Heart left ventricle (tissue), 16 donors: Measurements from ENCODE around the gene BTRC. TPM values are rescaled to one million over a fixed set of nuclear protein-coding genes. Genes with fewer than 3 reads are reported as not detected.
"Not testable (repeated sequence)": the region's sequence is repeated elsewhere in the genome, so short reads cannot be mapped to it uniquely, and the experiment has no call there.

ENCODE experiments used
- ATAC-seq, 4 donors: fragments of 200-7000 bp; cut with Tn5 transposase; one replicate each; pipeline ENCODE4 v1.9.1; 2020 to 2022; ENCODE audit warnings: moderate library complexity in 4 of 4, mild to moderate bottlenecking in 3 of 4, moderate number of reproducible peaks in 1 of 4
- DNase-seq, 5 donors: peaks; one replicate each; pipeline ENCODE4 v3.0.0-alpha.2; 2020
- H3K27ac ChIP-seq, 12 donors: fragments of 200-600 bp; sonication (generic) in 4 of 12; one replicate each; pipeline versions ENCODE4 v1.5.0 to v1.8.0; 2016 to 2022; ENCODE audit warnings: mild to moderate bottlenecking in 2 of 12
- H3K27me3 ChIP-seq, 9 donors: fragments of 200-600 bp; sonication (generic) in 2 of 9; one replicate each; pipeline versions ENCODE4 v1.5.1 to v1.8.0; 2016 to 2022; ENCODE audit warnings: mild to moderate bottlenecking in 3 of 9
- H3K36me3 ChIP-seq, 9 donors: fragments of 200-600 bp; sonication (generic) in 2 of 9; one replicate each; pipeline versions ENCODE4 v1.5.0 to v1.8.0; 2018 to 2022; ENCODE audit warnings: mild to moderate bottlenecking in 2 of 9
- H3K4me1 ChIP-seq, 12 donors: fragments of 200-600 bp; sonication (generic) in 4 of 12; one replicate each; pipeline versions ENCODE4 v1.5.0 to v1.8.0; 2016 to 2022; ENCODE audit warnings: mild to moderate bottlenecking in 3 of 12
- H3K4me3 ChIP-seq, 12 donors: fragments of 200-600 bp; sonication (generic) in 4 of 12; one replicate each; pipeline versions ENCODE4 v1.5.0 to v1.8.0; 2017 to 2022; ENCODE audit warnings: mild to moderate bottlenecking in 9 of 12, moderate library complexity in 4 of 12
- H3K9me3 ChIP-seq, 12 donors: fragments of 200-600 bp; sonication (generic) in 4 of 12; one replicate each; pipeline versions ENCODE4 v1.5.0 to v1.8.0; 2016 to 2022; ENCODE audit warnings: mild to moderate bottlenecking in 1 of 12
- CTCF ChIP-seq, 12 donors: fragments of 200-600 bp; sonication (generic) in 4 of 12; IDR thresholded peaks; one replicate each; pipeline versions ENCODE4 v1.5.0 to v1.8.0; 2018 to 2022; ENCODE audit warnings: antibody characterized with exemption in 12 of 12, mild to moderate bottlenecking in 5 of 12
- POLR2A ChIP-seq, 2 donors: fragments of 450-650 bp; IDR thresholded peaks; one replicate each; pipeline ENCODE4 v1.6.1; 2017; ENCODE audit warnings: antibody characterized with exemption in 2 of 2, mild to moderate bottlenecking in 2 of 2, moderate library complexity in 2 of 2
- WGBS, 4 donors: extraction: QIAGEN DNeasy Blood & Tissue Kit in 2 of 4; methylation state at CpG; one replicate each; pipeline versions ENCODE4 v1.1.5 to v1.1.7; 2013 to 2018; 5-methylcytosine and 5-hydroxymethylcytosine counted together
- intact Hi-C, 10 donors: fragments of 100-400 bp; cut with DNase I; formaldehyde crosslinking; loops; one replicate each; pipeline versions ENCODE4 v1.11.1 to v1.14.2; 2022
- polyA plus RNA-seq, 2 donors: library from polyadenylated mRNA; stranded (reverse); fragments of 200-250 nt; gene quantifications; one replicate each; pipeline ENCODE4 v1.2.3, GENCODE V29; 2013
- total RNA-seq, 9 donors: library from RNA; depleted of rRNA in 2 of 9; stranded (reverse); fragments of >200 nt in 2 of 9; fragmentation: NEBNext Ultra II Directional in 3 of 9; extraction: Animal tissue kit (Norgen Biotek cat#: 25700) in 3 of 9; gene quantifications; one replicate each; pipeline versions ENCODE4 v1.1.0 to v1.2.4, GENCODE V29; 2016 to 2023
- donor health status: ischemic (EF 13 %, LVEDD 7.1; RV severe dilation, severe dysfunction).
- donor health status: healthy with polysubstance abuse.
- donor health status: DM: no; HTN: yes; CAD: no.
- donor health status: DM: no; HTN: no; CAD: no.
- donor health status: ischemic (EF 25% LVEDD 6.9; RV normal size, moderate dysfunction).
- donor health status: ischemic (EF 25% LVEDD 5.7; RV mildly dilated, moderate dysfunction).
- donor health status: healthy.
- donor health status: DM: yes; HTN: yes; CAD: no.
- donor health status: ischemic (EF 35%, LVEDD 5.7; RV mildly dilated, moderate dysfunction).
- donor health status: nonischemic (EF 11% LVEDD 7.7; RV severe dilation, severe dysfunction).
- donor health status: DM: yes; HTN: yes; CAD: no.
- donor health status: PGD.
- donor health status: ischemic (EF 29% LVEDD 5.4; RV normal size, mild dysfunction).
- donor health status: nonischemic (EF 23%, LVEDD 6.1; RV moderate dilation, normal function).

BTRC gene
- total and polyA plus RNA-seq, 11 donors = 10.7 to 53.5 (median 32.1) TPM

GRCh38 chr10:101411598-101411997 is 57.6 kb downstream of the BTRC start:
- Histone ChIP-seq H3K4me3 (no peak overlapping the region), H3K27ac (no peak overlapping the region), H3K36me3 (peaks cover 0 to 25% (median 0%) of the 10 kb centered on the region in 9 donors), H3K4me1 (peaks cover 0 to 8% (median 0%) of the 10 kb centered on the region in 12 donors), H3K27me3 (no peaks in the 10 kb centered on the region), H3K9me3 (peaks cover 0 to 19% (median 4%) of the 10 kb centered on the region in 12 donors)
- no peak for TF ChIP-seq POLR2A (IDR thresholded peaks at IDR 0.05)
- TF ChIP-seq CTCF (IDR thresholded peaks at IDR 0.05) = no peak
- intact Hi-C loops = no loop called here
- no peak for ATAC-seq
- DNase-seq = no peak

GRCh38 chr10:101414034-101414433 is 60.1 kb downstream of the BTRC start:
- Histone ChIP-seq H3K4me1 (peaks cover 0 to 8% (median 0%) of the 10 kb centered on the region in 12 donors), H3K27ac (no peak overlapping the region), H3K4me3 (no peak overlapping the region), H3K36me3 (peaks cover 0 to 15% (median 0%) of the 10 kb centered on the region in 9 donors), H3K9me3 (peaks cover 0 to 19% (median 4%) of the 10 kb centered on the region in 12 donors), H3K27me3 (no peaks in the 10 kb centered on the region)
- 43 to 73% (median 70%) methylated on average over 2 of the region's 2 CpGs for WGBS, 4 donors
- intact Hi-C loops = no loop called here
- DNase-seq (no peak), ATAC-seq (no peak)
- no peak for TF ChIP-seq POLR2A (IDR thresholded peaks at IDR 0.05)
- no peak for TF ChIP-seq CTCF (IDR thresholded peaks at IDR 0.05)

- no peak overlapping the region for H3K4me3 ChIP-seq
- intact Hi-C loops = no loop called here
- H3K27me3 ChIP-seq = no peaks in the 10 kb centered on the region
- ATAC-seq (no peak), DNase-seq (no peak)
- peaks cover 0 to 17% (median 4%) of the 10 kb centered on the region in 12 donors for H3K9me3 ChIP-seq
- no peak for TF ChIP-seq CTCF (IDR thresholded peaks at IDR 0.05)
- no peak for TF ChIP-seq POLR2A (IDR thresholded peaks at IDR 0.05)
- H3K36me3 ChIP-seq = no peaks in the 10 kb centered on the region
- WGBS, 4 donors = 90 to 95% (median 94%) methylated on average over 3 of the region's 3 CpGs
- no peak overlapping the region for H3K27ac ChIP-seq
- peaks cover 0 to 8% (median 0%) of the 10 kb centered on the region in 12 donors for H3K4me1 ChIP-seq
Observed at GRCh38 chr10:101415884-101416283, 61.9 kb downstream of the BTRC start.

- 97 to 100% (median 100%) methylated on average over 1 of the region's 1 CpG for WGBS, 4 donors
- H3K9me3 ChIP-seq, H3K36me3 ChIP-seq, H3K4me1 ChIP-seq, DNase-seq, intact Hi-C loops, ATAC-seq, H3K27ac ChIP-seq, H3K4me3 ChIP-seq, H3K27me3 ChIP-seq: not testable (repeated sequence)
Observed at GRCh38 chr10:101421967-101422366, 68.0 kb downstream of the BTRC start.

GRCh38 chr10:101425535-101425934 is 71.6 kb downstream of the BTRC start:
- WGBS, 4 donors = 83 to 90% (median 88%) methylated on average over 4 of the region's 4 CpGs
- intact Hi-C loops = no loop called here
- Histone ChIP-seq H3K27ac (no peak overlapping the region), H3K4me3 (no peak overlapping the region), H3K9me3 (no peaks in the 10 kb centered on the region), H3K4me1 (peaks cover 0 to 8% (median 0%) of the 10 kb centered on the region in 12 donors), H3K36me3 (peaks cover 0 to 4% (median 0%) of the 10 kb centered on the region in 9 donors), H3K27me3 (no peaks in the 10 kb centered on the region)
- no peak for DNase-seq
- TF ChIP-seq CTCF (IDR thresholded peaks at IDR 0.05) (no peak), POLR2A (IDR thresholded peaks at IDR 0.05) (no peak)
- no peak for ATAC-seq
